Measurements from ENCODE around the gene BEND5.

DNA sequence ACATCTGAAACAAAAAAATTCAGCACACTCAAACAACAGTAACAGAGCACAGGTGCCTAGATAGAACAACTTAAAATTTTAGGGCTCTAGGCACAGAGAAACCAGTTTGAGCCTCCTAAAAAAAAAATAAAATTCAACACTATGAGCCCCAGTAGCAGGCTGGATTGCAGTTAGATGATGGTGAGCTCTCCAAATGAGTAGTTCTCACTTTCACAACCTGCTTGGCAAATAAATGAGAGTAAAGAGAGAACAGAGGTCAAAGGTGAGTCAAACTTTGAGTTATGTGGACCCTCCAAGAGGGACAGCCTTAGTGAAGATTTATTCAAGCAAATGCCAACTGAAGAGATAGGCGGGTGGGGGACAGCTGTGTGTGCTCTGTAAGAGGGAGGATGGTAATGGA is 3.6 kb downstream of the BEND5 start:
- TF ChIP-seq RAD21 (IDR thresholded peaks at IDR 0.05; ENCODE audit: low read length) = no peak
- TF ChIP-seq, protein P1, sequence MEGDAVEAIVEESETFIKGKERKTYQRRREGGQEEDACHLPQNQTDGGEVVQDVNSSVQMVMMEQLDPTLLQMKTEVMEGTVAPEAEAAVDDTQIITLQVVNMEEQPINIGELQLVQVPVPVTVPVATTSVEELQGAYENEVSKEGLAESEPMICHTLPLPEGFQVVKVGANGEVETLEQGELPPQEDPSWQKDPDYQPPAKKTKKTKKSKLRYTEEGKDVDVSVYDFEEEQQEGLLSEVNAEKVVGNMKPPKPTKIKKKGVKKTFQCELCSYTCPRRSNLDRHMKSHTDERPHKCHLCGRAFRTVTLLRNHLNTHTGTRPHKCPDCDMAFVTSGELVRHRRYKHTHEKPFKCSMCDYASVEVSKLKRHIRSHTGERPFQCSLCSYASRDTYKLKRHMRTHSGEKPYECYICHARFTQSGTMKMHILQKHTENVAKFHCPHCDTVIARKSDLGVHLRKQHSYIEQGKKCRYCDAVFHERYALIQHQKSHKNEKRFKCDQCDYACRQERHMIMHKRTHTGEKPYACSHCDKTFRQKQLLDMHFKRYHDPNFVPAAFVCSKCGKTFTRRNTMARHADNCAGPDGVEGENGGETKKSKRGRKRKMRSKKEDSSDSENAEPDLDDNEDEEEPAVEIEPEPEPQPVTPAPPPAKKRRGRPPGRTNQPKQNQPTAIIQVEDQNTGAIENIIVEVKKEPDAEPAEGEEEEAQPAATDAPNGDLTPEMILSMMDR (conservative IDR thresholded peaks at IDR 0.05; ENCODE audit: low read depth, low read length) = no peak
- no peak for TF ChIP-seq SMC3 (IDR thresholded peaks at IDR 0.05; ENCODE audit: low read depth, low read length)
